ENCODE measurements around the gene KLC4.
A peak's percentile ranks its signal among the peaks of the same experiment; 100 is the strongest.
"Not testable (repeated sequence)": the region's sequence is repeated elsewhere in the genome, so short reads cannot be mapped to it uniquely, and the experiment has no call there.

Gene KLC4

GRCh38 chr6:43061861-43062260 lies 2.4 kb downstream of the KLC4 start:
- DNase-seq (ENCODE audit: low spot score) (no peak), FAIRE-seq (no peak)

GRCh38 chr6:43062818-43063217 lies 3.4 kb downstream of the KLC4 start:
- DNase-seq (ENCODE audit: low spot score) (no peak), FAIRE-seq (no peak)

GRCh38 chr6:43070028-43070632 lies 10.7 kb downstream of the KLC4 start:
- FAIRE-seq (no peak), DNase-seq (ENCODE audit: low spot score) (peak; percentile 8)

- DNase-seq (ENCODE audit: low spot score) = no peak
- FAIRE-seq = no peak
Measured at GRCh38 chr6:43074847-43075669, 15.6 kb downstream of the KLC4 start.

- FAIRE-seq (no peak), DNase-seq (ENCODE audit: low spot score) (no peak)
Measured at GRCh38 chr6:43075670-43076463, 16.4 kb downstream of the KLC4 start, which contains the start of gene PTK7. TSS of gene PTK7 (plus strand) at chr6:43076314. CDS start at chr6:43076489, 175 bp downstream.

- FAIRE-seq = no peak
- no peak for DNase-seq (ENCODE audit: low spot score)
Measured at GRCh38 chr6:43076464-43077332, 17.3 kb downstream of the KLC4 start.

- DNase-seq (ENCODE audit: low spot score) = no peak
- FAIRE-seq = no peak
Measured at GRCh38 chr6:43077333-43077809, 17.9 kb downstream of the KLC4 start.

- no peak for DNase-seq (ENCODE audit: low spot score)
- FAIRE-seq = no peak
Measured at GRCh38 chr6:43077981-43078511, 18.6 kb downstream of the KLC4 start.

- FAIRE-seq = no peak
- DNase-seq (ENCODE audit: low spot score) = no peak
Measured at GRCh38 chr6:43078691-43079090, 19.3 kb downstream of the KLC4 start.

GRCh38 chr6:43081043-43081442 lies 21.6 kb downstream of the KLC4 start:
- DNase-seq (ENCODE audit: low spot score) (no peak), FAIRE-seq (no peak)

- FAIRE-seq; DNase-seq (ENCODE audit: low spot score): not testable (repeated sequence)
Measured at GRCh38 chr6:43081922-43082321, 22.5 kb downstream of the KLC4 start.

GRCh38 chr6:43082806-43083655 lies 23.6 kb downstream of the KLC4 start:
- no peak for FAIRE-seq
- DNase-seq (ENCODE audit: low spot score) = no peak

- FAIRE-seq (no peak), DNase-seq (ENCODE audit: low spot score) (no peak)
Measured at GRCh38 chr6:43086022-43086658, 26.7 kb downstream of the KLC4 start.

- no peak for DNase-seq (ENCODE audit: low spot score)
- FAIRE-seq = no peak
Measured at GRCh38 chr6:43088654-43089056, 29.2 kb downstream of the KLC4 start.

GRCh38 chr6:43089467-43089866 lies 30.0 kb downstream of the KLC4 start:
- no peak for DNase-seq (ENCODE audit: low spot score)
- no peak for FAIRE-seq

- no peak for FAIRE-seq
- no peak for DNase-seq (ENCODE audit: low spot score)
Measured at GRCh38 chr6:43089874-43090558, 30.6 kb downstream of the KLC4 start.

GRCh38 chr6:43090559-43090956 lies 31.1 kb downstream of the KLC4 start:
- FAIRE-seq = no peak
- no peak for DNase-seq (ENCODE audit: low spot score)

- FAIRE-seq (no peak), DNase-seq (ENCODE audit: low spot score) (no peak)
Measured at GRCh38 chr6:43091020-43091419, 31.6 kb downstream of the KLC4 start.

All from RCC 7860 (cell line).